NT2/D1 (cell line): ENCODE results near the gene SLC9A8.

Experiments used
- SUZ12 ChIP-seq: IDR thresholded peaks from 2 replicates; pipeline ENCODE4 v1.6.1; 2011; ENCODE audit not compliant: insufficient read length, insufficient read depth; ENCODE audit errors: extremely low read depth
- YY1 ChIP-seq: IDR thresholded peaks from 2 replicates; pipeline ENCODE4 v1.6.1; 2011; ENCODE audit not compliant: insufficient read length, insufficient read depth
- ZNF274 ChIP-seq: IDR thresholded peaks from 2 replicates; pipeline ENCODE4 v1.6.1; 2011; ENCODE audit warnings: mild to moderate bottlenecking, low read depth, low read length

GRCh38 chr20:49929142-49929494 lies 116.5 kb downstream of the SLC9A8 start:
- TF ChIP-seq SUZ12: no peak
- TF ChIP-seq ZNF274: no peak
- TF ChIP-seq YY1: no peak
